ENCODE measurements around the gene PGGHG. TPM values are rescaled to one million over a fixed set of nuclear protein-coding genes. Genes with fewer than 3 reads are reported as not detected.
A peak's percentile ranks its signal among the peaks of the same experiment; 100 is the strongest.

Gene PGGHG
- total RNA-seq, 1 donor from 2014 or later: 32.5 TPM

DNA sequence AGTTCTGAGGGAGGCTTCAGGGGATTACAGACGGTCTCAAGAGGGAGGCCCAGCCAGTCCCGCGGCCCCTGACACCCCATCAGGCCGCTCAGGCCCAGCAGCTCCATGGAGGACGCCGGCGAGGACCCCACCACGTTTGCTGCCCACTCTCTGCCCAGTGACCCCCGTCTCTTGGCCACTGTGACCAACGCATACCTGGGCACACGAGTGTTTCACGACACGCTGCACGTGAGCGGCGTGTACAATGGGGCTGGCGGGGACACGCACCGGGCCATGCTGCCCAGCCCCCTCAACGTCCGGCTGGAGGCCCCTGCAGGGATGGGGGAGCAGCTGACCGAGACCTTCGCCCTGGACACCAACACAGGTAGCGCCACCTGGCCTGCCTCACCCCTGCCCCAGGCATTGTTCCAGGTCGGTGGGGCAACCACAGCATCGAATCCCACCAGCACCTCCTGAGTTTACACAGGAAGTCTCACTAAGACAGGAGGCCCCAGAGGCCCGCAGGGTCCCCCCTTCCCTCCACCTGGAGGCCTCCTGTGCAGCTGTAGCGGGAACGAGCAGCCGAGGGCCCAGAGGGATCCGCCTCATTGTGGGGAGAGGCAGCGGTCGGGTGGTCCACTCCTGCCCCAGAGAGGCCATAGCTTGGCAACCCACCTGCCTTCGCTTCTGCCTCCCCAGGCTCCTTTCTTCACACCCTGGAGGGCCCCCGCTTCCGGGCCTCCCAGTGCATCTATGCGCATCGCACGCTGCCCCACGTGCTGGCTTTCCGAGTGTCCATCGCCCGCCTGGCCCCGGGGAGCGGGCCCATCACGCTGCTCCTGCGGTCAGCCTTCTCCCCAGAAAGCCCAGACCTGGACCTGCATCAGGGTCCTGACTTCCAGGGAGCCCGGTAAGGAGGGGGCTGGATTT is 1.0 kb downstream of the PGGHG start:
- peaks cover 16% of the 10 kb centered on the region for H3K27me3 Mint-ChIP-seq
- DNase-seq (ENCODE audit: extremely low spot score, unreplicated experiment): no peak
- TF ChIP-seq, protein P1, sequence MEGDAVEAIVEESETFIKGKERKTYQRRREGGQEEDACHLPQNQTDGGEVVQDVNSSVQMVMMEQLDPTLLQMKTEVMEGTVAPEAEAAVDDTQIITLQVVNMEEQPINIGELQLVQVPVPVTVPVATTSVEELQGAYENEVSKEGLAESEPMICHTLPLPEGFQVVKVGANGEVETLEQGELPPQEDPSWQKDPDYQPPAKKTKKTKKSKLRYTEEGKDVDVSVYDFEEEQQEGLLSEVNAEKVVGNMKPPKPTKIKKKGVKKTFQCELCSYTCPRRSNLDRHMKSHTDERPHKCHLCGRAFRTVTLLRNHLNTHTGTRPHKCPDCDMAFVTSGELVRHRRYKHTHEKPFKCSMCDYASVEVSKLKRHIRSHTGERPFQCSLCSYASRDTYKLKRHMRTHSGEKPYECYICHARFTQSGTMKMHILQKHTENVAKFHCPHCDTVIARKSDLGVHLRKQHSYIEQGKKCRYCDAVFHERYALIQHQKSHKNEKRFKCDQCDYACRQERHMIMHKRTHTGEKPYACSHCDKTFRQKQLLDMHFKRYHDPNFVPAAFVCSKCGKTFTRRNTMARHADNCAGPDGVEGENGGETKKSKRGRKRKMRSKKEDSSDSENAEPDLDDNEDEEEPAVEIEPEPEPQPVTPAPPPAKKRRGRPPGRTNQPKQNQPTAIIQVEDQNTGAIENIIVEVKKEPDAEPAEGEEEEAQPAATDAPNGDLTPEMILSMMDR (conservative IDR thresholded peaks at IDR 0.05): no peak
- H3K9me3 Mint-ChIP-seq: no peaks in the 10 kb centered on the region
- peak overlapping the region; percentile 69 for H3K4me3 Mint-ChIP-seq
- H3K36me3 Mint-ChIP-seq: peaks cover 3% of the 10 kb centered on the region
- H3K27ac Mint-ChIP-seq: no peak overlapping the region
- peaks cover 3% of the 10 kb centered on the region for H3K4me1 Mint-ChIP-seq (ENCODE audit: unreplicated experiment)

DNA sequence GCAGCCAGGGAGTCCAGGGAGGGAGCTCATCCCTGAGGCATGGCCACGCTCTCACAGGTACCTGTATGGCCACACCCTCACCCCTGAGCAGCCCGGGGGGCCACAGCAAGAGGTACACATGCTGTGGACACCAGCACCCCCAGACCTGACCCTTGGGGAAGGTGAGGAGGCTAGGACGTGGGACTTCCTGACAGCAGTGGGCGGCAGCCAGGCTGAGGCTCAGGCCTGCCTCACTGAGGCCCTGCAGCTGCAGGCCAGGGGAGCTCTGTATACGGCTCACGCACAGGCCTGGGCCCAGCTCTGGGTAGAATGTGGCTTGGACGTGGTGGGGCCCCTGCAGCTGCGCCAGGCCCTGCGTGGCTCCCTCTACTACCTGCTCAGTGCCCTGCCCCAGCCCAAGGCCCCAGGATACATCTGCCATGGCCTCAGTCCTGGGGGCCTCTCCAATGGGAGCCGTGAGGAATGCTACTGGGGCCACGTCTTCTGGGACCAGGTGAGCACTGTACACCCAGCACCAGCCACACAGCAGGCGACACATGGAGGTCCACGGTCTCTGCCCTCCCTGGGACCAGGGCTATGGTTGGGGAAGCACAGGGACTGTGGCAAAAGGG is 1.8 kb downstream of the PGGHG start:
- Mint-ChIP-seq H3K27ac (no peak overlapping the region), H3K4me3 (peak overlapping the region; percentile 67), H3K27me3 (peaks cover 16% of the 10 kb centered on the region), H3K36me3 (peaks cover 3% of the 10 kb centered on the region), H3K9me3 (no peaks in the 10 kb centered on the region), H3K4me1 (ENCODE audit: unreplicated experiment) (peaks cover 3% of the 10 kb centered on the region)
- TF ChIP-seq, protein P1 (conservative IDR thresholded peaks at IDR 0.05): no peak
- DNase-seq (ENCODE audit: extremely low spot score, unreplicated experiment): no peak

DNA sequence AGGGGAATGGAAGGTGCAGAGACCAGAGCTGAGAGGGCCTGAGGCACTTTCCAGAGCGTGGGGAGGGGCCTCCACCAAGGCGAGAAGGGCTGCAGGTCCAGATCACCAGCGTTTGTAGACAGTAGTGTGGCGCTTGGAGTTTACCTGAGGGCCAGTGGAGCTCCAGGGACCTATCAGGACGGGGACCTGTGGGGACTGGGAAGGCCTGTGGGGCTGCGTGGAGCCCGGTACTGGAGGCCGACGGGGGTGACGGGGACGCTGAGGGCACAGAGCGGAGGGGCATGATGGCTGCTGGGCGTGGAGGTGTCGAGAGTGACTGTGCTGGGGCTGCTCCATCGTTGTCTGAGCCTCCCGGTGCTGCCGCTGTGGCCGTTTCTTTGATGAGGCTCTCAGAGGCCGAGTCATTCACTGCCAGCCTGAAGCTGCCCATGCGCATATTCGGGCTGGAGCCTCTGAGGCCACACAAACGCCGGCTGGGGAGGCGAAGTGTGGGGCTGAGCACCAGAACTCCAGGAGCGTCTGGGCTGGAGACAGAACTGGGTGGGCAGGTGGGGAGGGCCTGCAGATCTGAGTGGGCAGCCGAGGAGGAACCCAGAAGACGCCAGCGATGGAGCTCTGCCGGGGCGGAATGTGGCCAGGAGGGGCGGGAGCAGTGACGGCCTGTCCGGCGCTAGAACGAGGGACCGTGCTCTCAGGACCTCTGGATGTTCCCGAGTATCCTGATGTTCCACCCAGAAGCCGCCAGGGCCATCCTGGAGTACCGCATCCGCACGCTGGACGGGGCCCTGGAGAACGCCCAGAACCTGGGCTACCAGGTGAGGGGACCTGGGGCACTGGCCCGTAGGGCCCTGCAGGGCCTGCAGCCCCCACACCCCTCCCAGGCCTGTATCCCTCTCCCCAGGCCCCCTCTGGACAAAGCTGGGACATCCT is 2.6 kb downstream of the PGGHG start:
- Mint-ChIP-seq H3K4me3 (peak overlapping the region; percentile 67), H3K4me1 (ENCODE audit: unreplicated experiment) (peaks cover 3% of the 10 kb centered on the region)

DNA sequence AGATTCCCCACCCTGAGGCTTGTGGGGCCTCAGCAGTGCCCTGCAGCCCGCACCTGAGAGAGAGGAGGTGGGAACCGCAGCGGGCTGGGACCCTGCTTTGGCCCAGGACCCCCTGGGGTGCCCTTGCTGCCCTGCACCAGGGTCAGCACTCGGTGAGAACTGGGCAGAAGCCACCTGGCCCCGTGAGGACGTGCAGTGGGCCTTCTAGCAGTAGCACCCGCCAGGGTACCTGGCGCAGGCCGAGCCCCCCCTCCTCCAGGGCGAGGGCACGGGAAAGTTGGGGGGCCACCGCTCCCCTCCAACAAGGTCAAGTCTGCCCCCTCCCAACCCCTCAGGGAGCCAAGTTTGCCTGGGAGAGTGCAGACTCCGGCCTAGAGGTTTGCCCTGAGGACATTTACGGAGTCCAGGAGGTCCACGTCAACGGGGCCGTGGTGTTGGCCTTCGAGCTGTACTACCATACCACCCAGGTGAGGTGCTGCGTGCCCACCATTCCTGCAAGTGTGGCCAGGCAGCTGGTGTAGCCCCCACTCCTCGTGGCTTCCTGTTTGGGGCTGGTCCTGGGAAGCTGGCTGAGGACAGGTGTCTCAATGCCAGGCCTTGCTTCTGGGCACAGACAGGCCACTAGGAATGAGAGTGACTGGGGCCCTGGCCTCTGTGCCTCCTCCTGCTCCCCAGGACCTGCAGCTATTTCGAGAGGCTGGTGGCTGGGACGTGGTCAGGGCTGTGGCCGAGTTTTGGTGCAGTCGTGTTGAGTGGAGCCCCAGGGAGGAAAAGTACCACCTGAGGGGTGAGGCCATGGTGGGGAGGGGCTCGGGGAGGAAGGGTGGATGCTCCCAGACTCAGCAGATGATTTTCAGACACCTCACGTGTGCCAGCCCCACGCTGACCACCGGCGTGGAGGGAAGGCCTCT is 3.5 kb downstream of the PGGHG start:
- Mint-ChIP-seq H3K4me1 (ENCODE audit: unreplicated experiment) (peaks cover 2% of the 10 kb centered on the region), H3K36me3 (peaks cover 3% of the 10 kb centered on the region), H3K27me3 (peaks cover 7% of the 10 kb centered on the region), H3K4me3 (no peak overlapping the region), H3K9me3 (no peaks in the 10 kb centered on the region), H3K27ac (no peak overlapping the region)
- TF ChIP-seq, protein P1 (conservative IDR thresholded peaks at IDR 0.05): no peak
- no peak for DNase-seq (ENCODE audit: extremely low spot score, unreplicated experiment)

More for the DNA sequence above, 2.6 kb downstream of the PGGHG start:
- Mint-ChIP-seq H3K9me3 (no peaks in the 10 kb centered on the region), H3K27ac (no peak overlapping the region), H3K36me3 (peaks cover 3% of the 10 kb centered on the region), H3K27me3 (peaks cover 11% of the 10 kb centered on the region)
- DNase-seq (ENCODE audit: extremely low spot score, unreplicated experiment): no peak
- TF ChIP-seq, protein P1 (conservative IDR thresholded peaks at IDR 0.05): no peak

Data from type B pancreatic cell (in vitro differentiated cells).